Measurements from ENCODE around the gene XKR7.

Gene XKR7

DNA sequence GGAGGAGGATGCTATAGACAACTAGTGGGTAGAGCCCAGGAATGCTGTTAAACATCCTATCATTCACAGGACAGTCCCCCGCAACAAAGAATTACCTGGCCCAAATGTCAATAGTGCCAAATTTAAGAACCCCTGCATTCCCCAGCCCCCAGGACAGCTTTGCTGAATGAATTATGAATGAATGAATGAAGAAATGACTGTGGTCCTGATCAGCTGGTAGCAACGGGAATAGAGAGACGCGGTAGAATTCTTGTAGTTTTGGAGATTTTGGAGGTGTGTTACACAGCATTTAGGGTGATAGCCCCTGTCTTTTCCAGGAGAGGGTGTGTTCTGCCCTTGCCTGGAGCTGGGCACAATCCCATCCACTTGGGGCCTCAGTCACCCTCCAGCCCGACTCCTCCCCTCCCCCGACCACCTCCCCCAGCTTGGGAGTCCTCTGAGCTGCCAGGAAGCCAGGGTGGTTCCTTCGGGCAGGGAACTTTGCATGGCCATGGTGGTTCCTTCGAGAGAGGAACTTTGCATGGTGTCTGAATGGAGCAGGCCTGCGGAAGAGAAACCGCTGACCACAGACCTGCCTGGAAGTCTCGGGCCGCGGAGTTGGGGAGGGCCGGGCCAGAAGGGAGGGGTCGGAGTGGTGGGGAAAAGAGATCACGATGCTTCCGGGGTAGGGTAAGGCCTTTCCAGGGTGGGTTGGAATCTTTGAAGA, 83.1 kb downstream of the XKR7 start:
- H3K9ac ChIP-seq (ENCODE audit: low read length), result no peak overlapping the region
- no peak overlapping the region for H3K27ac ChIP-seq (ENCODE audit: low read depth, low read length)
- no peak overlapping the region for H3K4me3 ChIP-seq (ENCODE audit: low read length)
- peaks cover 14% of the 10 kb centered on the region for H3K27me3 ChIP-seq (ENCODE audit: control insufficient read depth, insufficient read depth, low read length)
- H3K36me3 ChIP-seq (ENCODE audit: control insufficient read depth, insufficient read depth, low read length), result no peaks in the 10 kb centered on the region
- H3K4me1 ChIP-seq (ENCODE audit: control insufficient read depth, insufficient read depth, low read length), result no peaks in the 10 kb centered on the region

DNA sequence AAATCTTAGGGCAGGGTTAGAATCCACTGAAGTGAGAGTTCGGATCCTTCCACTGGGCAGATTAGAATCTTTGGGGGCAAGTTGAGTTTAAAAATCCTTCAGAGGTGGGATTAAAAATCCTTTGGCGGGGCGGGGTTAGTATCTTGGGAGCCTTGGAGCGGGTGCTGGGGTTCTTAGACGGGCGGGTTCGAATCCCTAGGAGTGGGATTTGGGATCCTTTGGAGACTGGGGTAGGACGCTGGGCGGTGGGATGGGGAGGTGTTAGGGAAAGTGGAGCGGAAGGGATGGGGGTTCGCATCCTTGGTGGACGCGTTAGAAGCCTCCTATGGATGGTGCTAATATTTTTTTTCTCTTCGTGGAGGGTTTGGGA, 83.8 kb downstream of the XKR7 start:
- Histone ChIP-seq H3K4me3 (ENCODE audit: low read length) (peak overlapping the region; percentile 9), H3K36me3 (ENCODE audit: control insufficient read depth, insufficient read depth, low read length) (no peaks in the 10 kb centered on the region), H3K27ac (ENCODE audit: low read depth, low read length) (peak overlapping the region; percentile 19), H3K27me3 (ENCODE audit: control insufficient read depth, insufficient read depth, low read length) (peaks cover 14% of the 10 kb centered on the region), H3K4me1 (ENCODE audit: control insufficient read depth, insufficient read depth, low read length) (no peaks in the 10 kb centered on the region), H3K9ac (ENCODE audit: low read length) (no peak overlapping the region)

DNA sequence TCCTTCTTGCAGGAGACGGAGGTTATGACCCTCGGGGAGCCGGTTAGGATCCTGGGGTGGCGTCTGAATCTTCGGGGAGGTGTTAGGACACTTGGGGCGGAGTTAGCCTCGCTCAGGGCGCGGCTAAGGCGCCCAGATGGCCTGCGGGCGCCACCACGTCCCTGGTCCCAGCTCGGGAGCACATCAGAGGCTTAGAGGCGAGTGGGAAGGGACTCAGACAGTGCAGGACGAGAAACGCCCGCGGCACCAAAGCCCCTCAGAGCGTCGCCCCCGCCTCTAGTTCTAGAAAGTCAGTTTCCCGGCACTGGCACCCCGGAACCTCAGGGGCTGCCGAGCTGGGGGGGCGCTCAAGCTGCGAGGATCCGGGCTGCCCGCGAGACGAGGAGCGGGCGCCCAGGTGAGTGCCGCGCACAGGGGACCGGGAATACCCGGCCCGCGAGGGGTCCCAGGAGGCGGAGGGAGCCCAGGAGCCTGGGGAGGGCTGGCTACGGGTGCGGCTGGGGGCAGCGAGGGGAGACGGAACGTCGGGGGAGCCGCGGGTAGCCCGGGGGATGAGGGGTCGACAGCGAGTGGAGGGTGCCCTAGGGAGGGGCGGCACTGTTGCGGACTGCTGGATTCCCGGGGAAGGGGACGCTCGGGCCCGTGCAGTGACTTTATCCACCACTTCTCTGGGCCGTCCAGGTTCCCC, 84.3 kb downstream of the XKR7 start, which contains the start of gene HCK:
Gene HCK (plus strand): TSS at position 153 of the 688 bp plus-strand sequence.
- Histone ChIP-seq H3K9ac (ENCODE audit: low read length) (no peak within 1 kb of the TSS), H3K27me3 (ENCODE audit: control insufficient read depth, insufficient read depth, low read length) (peaks cover 14% of the 10 kb centered on the region), H3K36me3 (ENCODE audit: control insufficient read depth, insufficient read depth, low read length) (no peaks in the 10 kb centered on the region), H3K4me1 (ENCODE audit: control insufficient read depth, insufficient read depth, low read length) (no peaks in the 10 kb centered on the region), H3K27ac (ENCODE audit: low read depth, low read length) (peak within 1 kb of the TSS; percentile 19), H3K4me3 (ENCODE audit: low read length) (peak within 1 kb of the TSS; percentile 14)

DNA sequence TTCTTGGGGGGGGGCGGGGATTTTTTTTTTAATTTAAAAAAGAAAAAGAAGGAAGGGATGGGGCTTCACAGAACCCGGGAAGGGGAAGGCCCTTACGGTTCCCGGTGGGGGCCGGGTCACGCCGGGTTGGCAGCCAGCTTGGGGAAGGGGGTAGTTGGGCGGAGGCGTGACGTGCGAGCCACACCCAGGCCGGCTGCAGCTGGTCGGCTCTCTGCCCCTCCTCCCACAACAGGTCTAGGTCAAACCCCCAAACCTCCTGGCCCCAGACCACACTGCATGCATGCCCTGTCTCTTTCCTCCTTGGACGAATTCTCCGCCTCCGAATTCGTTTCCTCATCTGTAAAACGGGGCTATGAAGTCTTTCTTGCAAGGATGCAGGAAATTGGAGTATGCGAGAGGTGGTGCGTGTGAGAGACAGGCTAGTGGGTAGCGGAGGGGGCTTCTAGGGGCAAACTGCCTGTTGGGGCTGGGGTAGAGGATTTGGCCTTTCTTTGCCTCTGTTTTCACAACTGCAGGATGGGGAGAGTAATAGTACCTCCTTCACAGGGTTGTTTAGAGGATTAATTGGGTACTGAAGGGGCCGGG, 84.9 kb downstream of the XKR7 start:
- H3K36me3 ChIP-seq (ENCODE audit: control insufficient read depth, insufficient read depth, low read length), result no peaks in the 10 kb centered on the region
- no peaks in the 10 kb centered on the region for H3K4me1 ChIP-seq (ENCODE audit: control insufficient read depth, insufficient read depth, low read length)
- peak overlapping the region; percentile 14 for H3K4me3 ChIP-seq (ENCODE audit: low read length)
- no peak overlapping the region for H3K27ac ChIP-seq (ENCODE audit: low read depth, low read length)
- peaks cover 14% of the 10 kb centered on the region for H3K27me3 ChIP-seq (ENCODE audit: control insufficient read depth, insufficient read depth, low read length)
- H3K9ac ChIP-seq (ENCODE audit: low read length), result no peak overlapping the region

Measured in rectal smooth muscle tissue (tissue), 1 donor.